ENCODE data around the gene DCDC2B. TPM values are rescaled to one million over a fixed set of nuclear protein-coding genes. Genes with fewer than 3 reads are reported as not detected.

The DCDC2B gene
- total and polyA plus RNA-seq, 2 experiments from 2014 or later, result 0.21 TPM; not detected in 1

GRCh38 chr1:32195531-32195930 is 13.4 kb upstream of the DCDC2B start (continued):
- TF ChIP-seq ZNF462 (CRISPR knock-in tag; IDR thresholded peaks at IDR 0.05) (no peak), NANOG (IDR thresholded peaks at IDR 0.05; ENCODE audit: borderline replicate concordance) (no peak), CTCF (conservative IDR thresholded peaks at IDR 0.05; ENCODE audit: low read depth in 2 of 2) (no peak), EZH2phosphoT487 (IDR thresholded peaks at IDR 0.05; ENCODE audit: unreplicated experiment) (no peak), REST (IDR thresholded peaks at IDR 0.05; ENCODE audit: unreplicated experiment) (no peak)

All from GM23338 (cell line).